NCI-H146 (cell line): ENCODE measurements around the gene EIF4EBP3.

ENCODE experiments used
- DNase-seq: peaks from one replicate; lab custom pipeline; 2025; lab: John Stamatoyannopoulos, UW

EIF4EBP3 gene

GRCh38 chr5:140557136-140557805 lies 9.8 kb downstream of the EIF4EBP3 start, which contains the start of gene SRA1:
SRA1 (minus strand) TSS chr5:140557473; CDS start chr5:140557452, 21 bp downstream.
- peak; percentile 88 for DNase-seq

DNA sequence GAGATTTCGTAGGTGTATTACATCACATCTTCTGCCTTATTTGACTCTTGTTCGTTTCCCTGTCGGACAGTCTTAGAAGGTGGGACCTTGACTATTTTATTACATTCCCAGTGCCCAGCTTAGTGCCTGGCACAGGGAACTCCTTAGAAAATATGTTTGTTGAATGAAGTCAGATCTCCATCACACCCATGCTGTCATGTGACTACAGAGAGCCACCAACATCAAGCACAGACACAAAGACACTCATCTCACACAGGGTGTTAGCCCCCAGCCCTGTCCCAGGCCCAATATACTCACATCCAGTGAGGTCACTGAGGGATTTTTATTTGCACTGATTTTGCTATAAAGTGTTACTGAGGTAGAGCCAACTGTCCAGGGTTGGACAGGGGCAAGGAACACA lies 10.5 kb downstream of the EIF4EBP3 start:
- DNase-seq, result no peak

DNA sequence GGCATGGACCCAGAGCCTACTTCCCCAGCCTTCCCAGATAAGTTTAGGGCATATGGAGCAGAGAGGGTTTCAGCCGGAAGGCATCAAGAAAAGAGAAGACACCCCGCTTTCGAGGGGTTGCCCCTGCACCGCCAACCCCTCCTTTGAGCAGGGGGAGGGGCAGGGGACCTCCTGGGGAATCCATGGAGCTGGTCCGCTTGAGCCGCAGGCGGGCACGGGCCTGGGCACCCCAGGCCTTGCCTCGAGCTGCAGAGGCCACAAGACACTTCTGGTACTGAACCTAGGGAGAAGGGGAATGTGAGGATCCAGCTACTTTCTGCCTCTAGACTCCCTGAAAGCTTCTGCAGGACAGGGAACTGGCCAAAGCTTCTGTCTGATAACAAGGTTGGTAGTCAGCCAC lies 11.1 kb downstream of the EIF4EBP3 start:
- no peak for DNase-seq

GRCh38 chr5:140560227-140560626 lies 12.8 kb downstream of the EIF4EBP3 start:
- no peak for DNase-seq

- DNase-seq, result no peak
Observed at GRCh38 chr5:140561753-140562523, 14.5 kb downstream of the EIF4EBP3 start.

DNA sequence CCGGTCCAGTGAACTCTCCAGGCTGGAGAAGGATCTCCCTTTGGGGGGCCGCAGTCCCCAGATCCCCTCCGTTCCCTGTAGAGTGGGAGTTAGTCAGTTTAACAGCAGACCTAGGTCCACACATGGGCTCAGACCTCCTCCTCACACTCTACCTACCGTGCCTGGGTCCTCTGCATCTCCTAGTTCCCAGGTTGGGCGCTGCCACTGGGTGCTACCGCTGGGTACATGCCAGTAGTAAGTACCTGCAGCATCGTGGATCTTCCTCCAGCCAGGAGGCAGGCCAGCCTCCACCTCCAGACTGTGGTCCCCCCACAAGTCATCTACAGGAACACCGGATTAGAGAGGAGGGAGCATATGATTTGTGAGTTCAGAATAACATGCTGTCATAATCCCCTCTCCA lies 16.1 kb downstream of the EIF4EBP3 start:
- DNase-seq, result no peak

DNA sequence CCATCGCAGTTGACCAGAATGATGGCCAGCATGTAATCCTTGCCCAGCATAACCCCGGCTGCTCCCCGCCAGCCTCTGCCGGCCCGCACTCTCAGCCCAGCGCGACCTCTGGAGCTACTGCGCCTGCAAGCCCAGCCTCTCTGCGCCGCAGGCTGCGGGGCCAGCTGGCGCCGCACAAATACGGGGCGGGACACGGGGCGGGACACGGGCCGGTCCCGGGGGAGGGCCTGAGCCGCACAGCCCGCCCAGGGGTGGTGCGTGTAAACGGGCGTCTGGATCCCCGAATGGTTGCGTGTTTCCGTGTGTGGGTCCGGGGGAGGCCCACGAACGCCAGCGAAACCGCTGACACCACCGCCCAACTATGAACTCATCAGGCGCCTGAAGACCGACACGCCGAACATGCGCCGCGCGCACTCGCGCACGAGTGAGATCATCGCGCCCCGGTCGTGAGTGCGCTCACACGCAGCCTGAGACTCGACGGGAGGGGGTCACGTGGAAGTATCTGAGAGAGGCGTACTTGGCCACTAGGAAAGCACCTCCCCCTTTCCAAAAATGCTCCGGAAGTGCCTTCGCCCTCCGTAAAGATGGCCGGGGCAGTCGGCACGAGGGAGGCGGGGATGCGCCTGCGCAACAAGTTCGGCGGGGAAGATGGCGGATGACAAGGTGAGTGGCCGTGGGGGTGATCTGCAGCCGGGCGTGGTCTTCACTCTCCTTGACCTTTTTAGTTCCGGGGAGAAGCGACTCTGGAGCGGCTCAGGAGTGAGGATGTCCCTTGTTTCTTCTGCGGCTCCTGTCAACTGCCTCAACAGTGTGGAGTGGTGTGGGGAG lies 16.9 kb downstream of the EIF4EBP3 start, which contains the start of the genes APBB3 and SLC35A4:
Gene APBB3, minus strand, starts transcription at position 403 of the 828 bp plus-strand sequence. Its CDS starts 353 bp downstream, at position 50.
Gene SLC35A4, plus strand, starts transcription at position 633 of the 828 bp plus-strand sequence. CDS start 2,342 bp downstream, outside the sequence.
- DNase-seq, result peak; percentile 95

DNA sequence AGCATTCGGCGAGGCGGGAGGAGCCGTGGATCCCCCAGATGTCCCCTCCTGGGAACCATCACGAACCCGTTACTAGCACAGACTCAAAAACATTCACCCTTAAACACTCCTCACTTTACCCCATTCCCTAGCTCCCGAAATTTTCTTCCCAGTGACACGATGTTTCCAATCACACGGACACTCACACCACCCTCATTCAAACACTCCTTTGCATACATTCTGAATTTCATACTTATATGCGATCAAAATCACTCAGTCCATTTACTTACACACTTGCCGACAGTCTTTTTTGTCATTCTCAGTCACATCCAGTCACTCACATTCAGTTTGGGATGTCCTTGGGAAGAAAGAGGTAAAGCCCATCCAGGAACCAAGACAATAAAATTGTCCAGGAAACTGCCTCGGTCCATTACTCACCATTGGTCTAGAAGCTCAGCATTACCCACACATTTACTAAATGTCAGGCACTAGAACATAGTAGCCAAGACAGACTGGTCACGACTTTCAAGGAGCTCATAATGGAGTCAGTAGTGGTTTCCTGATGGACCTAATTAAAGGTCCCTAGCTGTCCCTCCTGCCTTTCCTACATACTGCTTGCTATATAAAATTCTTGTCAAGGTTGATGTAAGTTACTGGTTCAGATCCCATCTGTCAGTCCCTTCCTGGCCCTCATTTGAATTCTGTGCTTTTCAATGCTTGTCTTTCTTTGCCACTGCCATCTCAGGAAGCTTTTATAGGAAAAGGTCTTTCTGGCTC lies 17.7 kb downstream of the EIF4EBP3 start:
- DNase-seq, result no peak

DNA sequence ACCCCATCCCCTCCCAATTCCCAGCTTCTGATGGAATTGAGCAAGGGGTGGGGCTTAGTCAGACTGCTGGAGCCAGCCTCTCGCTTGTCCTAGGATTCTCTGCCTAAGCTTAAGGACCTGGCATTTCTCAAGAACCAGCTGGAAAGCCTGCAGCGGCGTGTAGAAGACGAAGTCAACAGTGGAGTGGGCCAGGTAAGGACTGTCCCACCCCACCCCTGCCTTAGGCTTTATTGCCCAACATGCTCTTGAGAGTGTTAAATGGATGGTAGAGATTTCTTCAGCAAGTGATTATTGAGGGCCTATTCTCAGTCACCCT lies 18.3 kb downstream of the EIF4EBP3 start:
- DNase-seq, result no peak

- DNase-seq, result no peak
Observed at GRCh38 chr5:140566665-140567064, 19.2 kb downstream of the EIF4EBP3 start.

GRCh38 chr5:140567136-140567818 lies 19.8 kb downstream of the EIF4EBP3 start:
- DNase-seq, result no peak

DNA sequence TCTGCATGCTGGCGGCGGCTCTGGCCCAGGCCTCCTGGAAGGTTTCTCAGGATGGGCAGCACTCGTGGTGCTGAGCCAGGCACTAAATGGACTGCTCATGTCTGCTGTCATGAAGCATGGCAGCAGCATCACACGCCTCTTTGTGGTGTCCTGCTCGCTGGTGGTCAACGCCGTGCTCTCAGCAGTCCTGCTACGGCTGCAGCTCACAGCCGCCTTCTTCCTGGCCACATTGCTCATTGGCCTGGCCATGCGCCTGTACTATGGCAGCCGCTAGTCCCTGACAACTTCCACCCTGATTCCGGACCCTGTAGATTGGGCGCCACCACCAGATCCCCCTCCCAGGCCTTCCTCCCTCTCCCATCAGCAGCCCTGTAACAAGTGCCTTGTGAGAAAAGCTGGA lies 20.4 kb downstream of the EIF4EBP3 start:
- no peak for DNase-seq

- DNase-seq, result no peak
Observed at GRCh38 chr5:140568443-140569063, 21.1 kb downstream of the EIF4EBP3 start.

GRCh38 chr5:140569197-140569596 lies 21.7 kb downstream of the EIF4EBP3 start:
- no peak for DNase-seq

DNA sequence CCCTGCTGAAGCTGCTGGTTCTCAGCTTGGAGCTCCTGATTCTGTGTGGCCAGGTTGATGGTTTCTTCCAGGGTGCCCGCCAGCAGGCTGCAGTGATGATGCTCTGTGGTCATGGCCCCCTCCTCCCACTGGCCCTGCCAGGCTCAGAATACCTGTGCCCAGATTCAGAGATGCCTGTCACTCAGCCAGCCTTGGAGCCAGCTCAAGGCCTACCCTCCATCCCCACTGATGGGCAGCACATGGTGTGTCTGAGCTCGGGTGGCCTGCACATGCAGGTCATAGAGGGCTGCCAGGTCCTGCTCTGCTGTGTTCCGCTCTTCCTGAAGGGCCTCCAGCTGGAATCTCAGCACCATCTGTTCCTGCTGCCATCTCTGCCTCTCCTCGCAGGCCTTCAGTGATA lies 22.6 kb downstream of the EIF4EBP3 start:
- no peak for DNase-seq

GRCh38 chr5:140570488-140570887 lies 23.0 kb downstream of the EIF4EBP3 start:
- DNase-seq, result no peak

DNA sequence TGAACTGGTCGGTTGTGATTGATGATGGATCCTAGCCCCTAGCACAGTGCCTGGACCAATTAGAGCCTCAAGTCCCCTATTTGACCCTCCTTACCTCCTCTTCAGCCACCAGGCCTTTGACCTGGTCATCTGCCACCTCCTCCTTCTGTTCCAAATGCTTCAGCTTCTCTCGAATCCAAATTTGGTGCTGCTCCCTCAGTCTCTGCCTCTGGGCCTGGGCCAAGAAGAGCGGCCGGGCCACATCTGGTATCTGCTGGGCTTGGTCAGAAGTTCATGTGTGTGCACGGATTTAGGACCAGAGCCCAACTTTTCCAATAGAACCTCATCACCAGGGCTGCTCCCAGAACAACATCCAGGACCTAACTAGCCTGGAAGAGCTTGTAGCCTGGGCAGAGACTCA lies 23.6 kb downstream of the EIF4EBP3 start:
- no peak for DNase-seq

DNA sequence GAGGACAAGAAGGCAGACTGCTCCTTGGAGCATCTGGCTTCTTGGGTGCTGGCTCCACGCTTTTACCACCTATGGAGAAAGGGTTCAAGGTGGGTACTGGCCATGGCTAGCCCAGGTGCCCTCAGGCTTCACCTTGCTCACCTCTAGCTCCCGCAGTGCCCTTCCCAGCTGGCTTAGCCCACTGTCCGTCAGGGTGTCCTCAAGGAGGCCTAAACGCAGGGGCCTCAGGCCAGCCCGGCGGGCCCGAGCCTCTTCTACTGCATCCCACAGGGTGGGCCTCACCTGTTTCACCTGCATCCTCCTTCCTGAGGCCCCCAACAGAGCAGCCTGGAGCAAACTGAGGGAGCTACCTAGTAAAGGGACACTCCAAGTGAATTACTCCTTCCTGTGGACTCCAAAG lies 26.2 kb downstream of the EIF4EBP3 start:
- DNase-seq, result no peak

DNA sequence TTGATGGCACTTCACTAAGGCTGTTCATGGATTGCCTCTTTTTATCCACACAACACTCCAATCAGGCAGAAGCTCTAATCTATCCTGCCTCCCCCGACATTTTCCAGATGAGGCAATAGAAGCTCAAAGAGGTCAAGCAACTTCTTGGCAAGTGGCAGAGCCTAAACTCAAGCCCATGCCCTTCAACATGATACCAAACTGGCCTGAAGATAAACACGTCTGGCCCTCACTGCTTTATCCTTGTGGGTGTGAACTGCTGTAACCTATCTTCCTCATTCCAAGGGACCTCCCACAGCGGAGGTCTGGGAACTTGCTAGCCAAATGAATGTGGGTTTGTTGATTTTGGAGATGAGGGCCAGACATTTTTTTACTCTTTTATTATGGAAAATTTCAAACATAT lies 26.7 kb downstream of the EIF4EBP3 start:
- no peak for DNase-seq

DNA sequence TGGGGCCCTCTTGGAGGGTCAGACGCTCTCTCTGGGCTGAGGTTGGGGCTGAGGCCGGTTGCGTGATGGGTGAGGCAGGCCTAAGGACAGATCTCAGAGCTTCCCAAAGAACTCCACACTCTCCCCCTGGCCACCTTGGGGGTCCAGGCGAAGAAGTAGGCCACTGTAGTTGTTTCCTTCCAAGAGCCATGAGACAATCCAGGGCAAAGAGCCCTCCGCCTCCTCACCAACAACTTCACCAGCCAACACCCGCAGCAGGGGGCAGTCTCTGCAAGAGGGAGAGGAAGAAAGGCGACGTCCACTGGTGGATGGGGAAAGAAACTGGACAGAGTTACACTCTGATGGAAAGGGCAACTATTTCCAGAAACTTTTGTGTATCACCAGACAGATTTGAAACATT lies 27.8 kb downstream of the EIF4EBP3 start:
- no peak for DNase-seq

DNA sequence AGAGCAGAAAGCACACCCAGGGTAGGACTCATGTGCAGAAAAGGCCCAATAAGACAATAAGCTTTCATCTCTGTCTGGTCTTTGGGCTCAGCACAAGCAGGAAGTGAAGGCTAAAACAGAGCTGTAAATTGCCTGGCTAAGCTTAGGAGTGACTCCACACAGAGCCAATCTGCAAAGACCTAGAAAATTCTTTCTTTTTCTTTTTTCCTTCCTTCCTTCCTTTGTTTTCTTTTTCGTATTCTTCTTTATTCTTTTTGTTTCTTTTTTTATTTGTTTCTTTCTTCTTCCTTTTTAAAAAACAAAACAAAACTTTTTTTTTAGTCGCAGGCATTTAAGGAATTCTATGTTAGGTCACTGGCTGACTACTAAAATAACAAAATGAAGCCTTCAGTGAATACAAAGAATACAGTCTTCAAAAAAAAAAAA lies 29.3 kb downstream of the EIF4EBP3 start:
- no peak for DNase-seq
